ENCODE data around the gene CELSR3. TPM values are rescaled to one million over a fixed set of nuclear protein-coding genes. Genes with fewer than 3 reads are reported as not detected.

The CELSR3 gene
- total and polyA plus RNA-seq, 4 donors = 0.16 to 0.37 (median 0.26) TPM

GRCh38 chr3:48656061-48656840 lies 6.4 kb downstream of the CELSR3 start:
- peak; percentile 87 for DNase-seq (ENCODE audit: low spot score)
- Histone ChIP-seq H3K9ac (ENCODE audit: low read depth in 1 of 2, low read length in 2 of 2) (no peak overlapping the region), H3K27me3 (ENCODE audit: control insufficient read depth in 4 of 4, insufficient read depth in 4 of 4, low read length in 3 of 4) (no peaks in the 10 kb centered on the region), H3K9me3 (ENCODE audit: control insufficient read depth in 4 of 4, low read length in 3 of 4) (peaks cover 0 to 6% (median 0%) of the 10 kb centered on the region in 4 donors), H3K27ac (ENCODE audit: low read depth in 1 of 2, low read length in 2 of 2) (peak overlapping the region in 1 of 2 donors; percentile 44), H3K4me1 (ENCODE audit: control insufficient read depth in 4 of 4, insufficient read depth in 4 of 4, low read length in 3 of 4) (peaks cover 0 to 9% (median 1%) of the 10 kb centered on the region in 4 donors), H3K36me3 (ENCODE audit: control insufficient read depth in 4 of 4, insufficient read depth in 3 of 4, low read depth in 1 of 4, low read length in 3 of 4) (no peaks in the 10 kb centered on the region), H3K4me3 (ENCODE audit: low read depth in 1 of 3, low read length in 3 of 3) (peak overlapping the region in 2 of 3 donors; percentile 12 to 59)
- TF ChIP-seq CTCF (IDR thresholded peaks at IDR 0.05; ENCODE audit: low read depth, low read length, missing input control) (peak; percentile 43), NR2F2 (IDR thresholded peaks at IDR 0.05) (peak; percentile 19), GABPA (IDR thresholded peaks at IDR 0.05 in 1 of 2, conservative IDR thresholded peaks at IDR 0.05 in 1 of 2) (peak in 1 of 2 donors; percentile 69), JUND (IDR thresholded peaks at IDR 0.05) (no peak), FOXA1 (IDR thresholded peaks at IDR 0.05) (no peak), RAD21 (IDR thresholded peaks at IDR 0.05) (peak in 1 of 2 donors; percentile 17), MAX (IDR thresholded peaks at IDR 0.05) (no peak)
- TF ChIP-seq, protein P1, sequence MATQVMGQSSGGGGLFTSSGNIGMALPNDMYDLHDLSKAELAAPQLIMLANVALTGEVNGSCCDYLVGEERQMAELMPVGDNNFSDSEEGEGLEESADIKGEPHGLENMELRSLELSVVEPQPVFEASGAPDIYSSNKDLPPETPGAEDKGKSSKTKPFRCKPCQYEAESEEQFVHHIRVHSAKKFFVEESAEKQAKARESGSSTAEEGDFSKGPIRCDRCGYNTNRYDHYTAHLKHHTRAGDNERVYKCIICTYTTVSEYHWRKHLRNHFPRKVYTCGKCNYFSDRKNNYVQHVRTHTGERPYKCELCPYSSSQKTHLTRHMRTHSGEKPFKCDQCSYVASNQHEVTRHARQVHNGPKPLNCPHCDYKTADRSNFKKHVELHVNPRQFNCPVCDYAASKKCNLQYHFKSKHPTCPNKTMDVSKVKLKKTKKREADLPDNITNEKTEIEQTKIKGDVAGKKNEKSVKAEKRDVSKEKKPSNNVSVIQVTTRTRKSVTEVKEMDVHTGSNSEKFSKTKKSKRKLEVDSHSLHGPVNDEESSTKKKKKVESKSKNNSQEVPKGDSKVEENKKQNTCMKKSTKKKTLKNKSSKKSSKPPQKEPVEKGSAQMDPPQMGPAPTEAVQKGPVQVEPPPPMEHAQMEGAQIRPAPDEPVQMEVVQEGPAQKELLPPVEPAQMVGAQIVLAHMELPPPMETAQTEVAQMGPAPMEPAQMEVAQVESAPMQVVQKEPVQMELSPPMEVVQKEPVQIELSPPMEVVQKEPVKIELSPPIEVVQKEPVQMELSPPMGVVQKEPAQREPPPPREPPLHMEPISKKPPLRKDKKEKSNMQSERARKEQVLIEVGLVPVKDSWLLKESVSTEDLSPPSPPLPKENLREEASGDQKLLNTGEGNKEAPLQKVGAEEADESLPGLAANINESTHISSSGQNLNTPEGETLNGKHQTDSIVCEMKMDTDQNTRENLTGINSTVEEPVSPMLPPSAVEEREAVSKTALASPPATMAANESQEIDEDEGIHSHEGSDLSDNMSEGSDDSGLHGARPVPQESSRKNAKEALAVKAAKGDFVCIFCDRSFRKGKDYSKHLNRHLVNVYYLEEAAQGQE (IDR thresholded peaks at IDR 0.05) = peak; percentile 67
- 5% methylated on average over 94 of the region's 94 CpGs for WGBS

GRCh38 chr3:48655606-48656005 lies 7.1 kb downstream of the CELSR3 start:
- Histone ChIP-seq H3K4me3 (ENCODE audit: low read depth in 1 of 3, low read length in 3 of 3) (peak overlapping the region in 1 of 3 donors; percentile 59), H3K27ac (ENCODE audit: low read depth in 1 of 2, low read length in 2 of 2) (no peak overlapping the region), H3K9ac (ENCODE audit: low read depth in 1 of 2, low read length in 2 of 2) (no peak overlapping the region), H3K9me3 (ENCODE audit: control insufficient read depth in 4 of 4, low read length in 3 of 4) (peaks cover 0 to under 1% (median 0%) of the 10 kb centered on the region in 4 donors), H3K36me3 (ENCODE audit: control insufficient read depth in 4 of 4, insufficient read depth in 3 of 4, low read depth in 1 of 4, low read length in 3 of 4) (no peaks in the 10 kb centered on the region), H3K27me3 (ENCODE audit: control insufficient read depth in 4 of 4, insufficient read depth in 4 of 4, low read length in 3 of 4) (no peaks in the 10 kb centered on the region), H3K4me1 (ENCODE audit: control insufficient read depth in 4 of 4, insufficient read depth in 4 of 4, low read length in 3 of 4) (peaks cover 0 to 9% (median under 1%) of the 10 kb centered on the region in 4 donors)
- 35% methylated on average over 30 of the region's 30 CpGs for WGBS
- no peak for DNase-seq (ENCODE audit: low spot score)
- TF ChIP-seq TAF1 (conservative IDR thresholded peaks at IDR 0.05) (no peak), RXRA (IDR thresholded peaks at IDR 0.05) (no peak), FOXA2 (IDR thresholded peaks at IDR 0.05) (no peak), SP1 (IDR thresholded peaks at IDR 0.05) (no peak), HNF4A (conservative IDR thresholded peaks at IDR 0.05) (no peak), CTCF (IDR thresholded peaks at IDR 0.05; ENCODE audit: low read depth, low read length, missing input control) (no peak), MAX (IDR thresholded peaks at IDR 0.05) (no peak), FOXA1 (IDR thresholded peaks at IDR 0.05) (no peak), YY1 (IDR thresholded peaks at IDR 0.05) (no peak), GABPA (IDR thresholded peaks at IDR 0.05 in 1 of 2, conservative IDR thresholded peaks at IDR 0.05 in 1 of 2) (no peak), JUND (IDR thresholded peaks at IDR 0.05) (no peak), EGR1 (IDR thresholded peaks at IDR 0.05; ENCODE audit: low read depth in 2 of 2) (no peak), RAD21 (IDR thresholded peaks at IDR 0.05) (no peak)
- TF ChIP-seq, protein P1 (IDR thresholded peaks at IDR 0.05) = no peak
